Skeletal muscle satellite cell (primary cell): Measurements from ENCODE around the gene THEMIS.
"Not testable (repeated sequence)": the region's sequence is repeated elsewhere in the genome, so short reads cannot be mapped to it uniquely, and the experiment has no call there.

ENCODE experiments used
- H3K27me3 ChIP-seq: 2 replicates; pipeline ENCODE4 v1.7.0; 2013; ENCODE audit warnings: low read length; ENCODE audit not compliant: control insufficient read depth, insufficient read depth
- H3K36me3 ChIP-seq: 2 replicates; pipeline ENCODE4 v1.7.0; 2013; ENCODE audit warnings: mild to moderate bottlenecking, control low read depth, low read length; ENCODE audit not compliant: insufficient read depth
- H3K4me1 ChIP-seq: 2 replicates; pipeline ENCODE4 v1.7.0; 2013; ENCODE audit warnings: low read length; ENCODE audit not compliant: control insufficient read depth, insufficient read depth
- H3K4me2 ChIP-seq: 2 replicates; pipeline ENCODE4 v1.7.0; 2013; ENCODE audit warnings: mild to moderate bottlenecking, low read length
- H3K4me3 ChIP-seq: 2 replicates; pipeline ENCODE4 v1.7.0; 2013; ENCODE audit warnings: low read length
- H3K9ac ChIP-seq: 2 replicates; pipeline ENCODE4 v1.7.0; 2013; ENCODE audit warnings: mild to moderate bottlenecking, low read depth, low read length, moderate library complexity
- H3K9me3 ChIP-seq: replicated peaks from 2 replicates; pipeline ENCODE4 v1.7.0; 2013; ENCODE audit warnings: mild to moderate bottlenecking, control low read depth, low read length

Gene THEMIS

DNA sequence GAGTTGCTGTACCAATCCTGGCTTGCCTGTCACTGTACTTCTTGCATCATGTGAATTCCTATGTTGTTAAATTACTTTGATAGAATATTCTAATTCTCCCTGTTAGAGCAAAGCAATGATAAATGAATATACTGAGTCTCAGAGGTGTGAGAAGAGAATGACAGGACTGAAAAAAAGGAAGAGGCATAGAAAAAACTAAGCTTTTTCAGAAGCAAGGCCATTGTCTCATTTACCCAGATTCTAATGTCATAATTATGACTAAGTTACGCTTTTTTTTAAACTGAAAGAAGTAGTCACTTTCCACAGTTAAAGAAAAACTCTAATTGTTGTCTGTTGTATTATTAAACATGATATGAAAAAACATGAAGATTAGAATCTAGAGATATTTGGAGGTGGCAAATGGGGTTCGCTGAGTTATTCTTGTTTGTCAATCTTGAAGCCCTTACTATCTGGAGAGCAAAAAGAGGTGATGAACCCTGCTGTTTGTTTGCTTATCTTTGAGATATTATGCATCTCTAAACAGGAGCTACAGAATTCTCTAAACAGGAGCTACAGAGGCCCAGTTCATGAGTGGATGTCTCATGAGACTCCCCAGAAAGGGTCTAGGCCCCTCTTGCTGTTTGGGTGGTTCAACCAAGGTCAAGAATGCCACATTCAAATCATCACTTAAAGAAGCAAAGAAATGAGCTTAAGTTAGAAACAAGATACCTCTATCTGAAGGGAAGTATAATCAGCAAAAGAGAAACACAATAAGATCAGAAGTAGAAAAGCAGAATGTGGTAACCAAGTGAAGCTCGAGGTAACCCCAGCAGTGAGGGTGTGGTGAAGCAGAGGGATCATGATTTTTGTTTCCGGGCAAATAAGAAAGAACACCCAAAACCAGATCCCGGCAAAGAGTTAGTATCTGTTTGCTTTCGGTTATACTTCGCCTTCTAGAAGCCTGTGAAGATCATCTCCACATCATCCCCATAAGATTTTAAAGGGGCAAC, 33.3 kb upstream of the THEMIS start:
- Histone ChIP-seq H3K4me1 (peaks cover 18% of the 10 kb centered on the region), H3K4me3 (no peak overlapping the region), H3K36me3 (no peaks in the 10 kb centered on the region), H3K27me3 (no peaks in the 10 kb centered on the region), H3K4me2 (no peak overlapping the region), H3K9me3 (no peaks in the 10 kb centered on the region), H3K9ac (no peak overlapping the region)

- H3K27me3 ChIP-seq, result no peaks in the 10 kb centered on the region
- H3K9me3 ChIP-seq, result no peaks in the 10 kb centered on the region
- no peak overlapping the region for H3K9ac ChIP-seq
- H3K36me3 ChIP-seq, result no peaks in the 10 kb centered on the region
- no peak overlapping the region for H3K4me2 ChIP-seq
- peaks cover 10% of the 10 kb centered on the region for H3K4me1 ChIP-seq
- no peak overlapping the region for H3K4me3 ChIP-seq
Observed at GRCh38 chr6:127933137-127933536, 32.3 kb upstream of the THEMIS start.

DNA sequence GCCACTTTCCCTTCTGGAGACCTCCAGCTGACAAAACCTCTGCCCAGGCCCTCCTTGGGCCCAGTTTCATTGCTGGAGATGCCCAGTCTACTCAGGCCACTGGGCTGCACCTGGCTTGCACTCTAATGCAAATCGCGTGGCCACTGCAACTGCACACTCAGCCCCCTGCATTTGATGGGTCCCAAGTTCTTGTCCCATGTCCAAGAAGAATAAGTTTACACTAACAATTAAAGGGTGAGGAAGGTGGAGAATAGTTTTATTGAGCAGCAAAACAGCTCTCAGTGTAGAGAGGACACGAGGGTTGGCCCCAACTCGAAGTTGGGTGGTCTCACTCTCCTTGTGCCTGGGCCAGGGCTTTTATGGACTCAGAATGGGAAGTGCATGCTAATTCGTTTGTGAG, 31.9 kb upstream of the THEMIS start:
- no peak overlapping the region for H3K4me3 ChIP-seq
- no peak overlapping the region for H3K4me2 ChIP-seq
- no peaks in the 10 kb centered on the region for H3K27me3 ChIP-seq
- H3K9me3 ChIP-seq, result no peaks in the 10 kb centered on the region
- no peak overlapping the region for H3K9ac ChIP-seq
- peaks cover 5% of the 10 kb centered on the region for H3K4me1 ChIP-seq
- H3K36me3 ChIP-seq, result no peaks in the 10 kb centered on the region

DNA sequence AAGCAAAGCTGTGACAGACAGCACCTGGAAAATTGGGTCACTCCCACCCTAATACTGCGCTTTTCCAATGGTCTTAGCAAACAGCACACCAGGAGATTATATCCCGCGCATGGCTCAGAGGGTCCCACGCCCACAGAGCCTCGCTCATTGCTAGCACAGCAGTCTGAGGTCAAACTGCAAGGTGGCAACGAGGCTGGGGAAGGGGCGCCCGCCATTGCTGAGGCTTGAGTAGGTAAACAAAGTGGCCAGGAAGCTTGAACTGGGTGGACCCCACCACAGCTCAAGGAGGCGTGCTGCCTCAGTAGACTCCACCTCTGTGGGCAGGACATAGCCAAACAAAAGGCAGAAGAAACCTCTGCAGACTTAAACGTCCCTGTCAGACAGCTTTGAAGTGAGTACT, 25.6 kb upstream of the THEMIS start:
- not testable (repeated sequence) for H3K4me2 ChIP-seq, H3K4me3 ChIP-seq, H3K27me3 ChIP-seq, H3K36me3 ChIP-seq, H3K9ac ChIP-seq, H3K9me3 ChIP-seq, H3K4me1 ChIP-seq

DNA sequence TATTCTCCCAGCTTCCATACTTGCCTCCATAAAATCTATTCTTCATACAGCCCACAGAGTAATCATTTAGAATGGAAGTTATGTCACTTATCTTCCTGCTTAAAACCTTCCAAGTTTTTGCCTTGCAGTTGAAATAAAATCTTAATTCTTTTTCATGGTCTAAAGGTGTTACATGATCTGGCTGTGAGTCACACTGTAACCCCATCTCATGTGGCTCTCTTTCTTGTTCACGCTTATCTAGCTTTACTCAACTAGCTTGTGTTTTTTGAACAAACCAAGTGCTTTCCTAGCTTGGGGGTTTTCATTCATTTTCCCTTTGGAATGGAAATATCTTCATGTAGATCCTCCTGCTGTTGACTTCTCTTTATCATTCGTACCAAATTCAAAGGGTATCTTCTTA, 23.6 kb upstream of the THEMIS start:
- Histone ChIP-seq H3K9ac (no peak overlapping the region), H3K4me1 (no peaks in the 10 kb centered on the region), H3K4me3 (no peak overlapping the region), H3K27me3 (no peaks in the 10 kb centered on the region), H3K36me3 (no peaks in the 10 kb centered on the region), H3K4me2 (no peak overlapping the region), H3K9me3 (no peaks in the 10 kb centered on the region)

DNA sequence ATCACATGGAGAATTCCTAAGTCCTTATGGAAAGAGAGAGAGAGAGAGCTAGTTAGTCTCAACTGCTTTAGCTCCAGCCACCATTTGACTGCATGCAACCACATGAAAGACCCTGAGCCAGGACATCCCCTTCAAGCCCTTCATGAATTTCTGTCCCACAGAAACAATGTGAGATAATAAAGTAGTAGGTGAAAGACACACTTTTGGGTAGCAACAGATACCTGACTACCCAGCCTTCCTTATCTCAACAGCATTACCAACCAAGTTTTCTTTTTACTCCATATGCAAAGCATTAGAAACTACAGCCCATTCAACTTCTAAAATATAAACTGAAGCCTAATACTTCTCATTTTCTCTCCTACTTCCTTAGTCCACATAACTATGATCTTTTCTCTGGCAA, 23.2 kb upstream of the THEMIS start:
- H3K9me3 ChIP-seq, result no peaks in the 10 kb centered on the region
- H3K36me3 ChIP-seq, result no peaks in the 10 kb centered on the region
- H3K4me1 ChIP-seq, result no peaks in the 10 kb centered on the region
- H3K4me3 ChIP-seq, result no peak overlapping the region
- no peak overlapping the region for H3K4me2 ChIP-seq
- no peaks in the 10 kb centered on the region for H3K27me3 ChIP-seq
- no peak overlapping the region for H3K9ac ChIP-seq

DNA sequence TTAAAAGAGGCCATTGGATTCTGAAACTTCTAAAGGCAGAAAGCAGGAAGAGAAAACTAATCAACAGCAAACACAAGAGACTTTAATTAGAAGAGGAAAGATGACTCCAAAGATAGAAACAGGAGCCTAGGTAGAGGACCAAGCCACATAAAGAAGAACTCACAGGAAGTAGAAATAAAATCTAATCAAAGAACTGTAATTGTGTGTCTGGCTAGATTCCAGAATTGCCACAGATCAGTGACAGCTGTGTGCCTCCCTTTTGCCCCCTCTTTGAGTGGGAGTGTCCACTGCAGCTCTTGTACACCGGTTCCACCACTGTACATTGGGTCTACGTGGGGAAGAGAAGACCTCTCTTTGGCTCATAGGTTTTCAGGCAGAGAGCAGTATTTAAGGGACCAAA, 22.3 kb upstream of the THEMIS start:
- Histone ChIP-seq H3K9ac (no peak overlapping the region), H3K4me3 (no peak overlapping the region), H3K36me3 (no peaks in the 10 kb centered on the region), H3K4me1 (no peaks in the 10 kb centered on the region), H3K9me3 (no peaks in the 10 kb centered on the region), H3K27me3 (no peaks in the 10 kb centered on the region), H3K4me2 (no peak overlapping the region)

GRCh38 chr6:127921982-127922381, 21.1 kb upstream of the THEMIS start:
- Histone ChIP-seq H3K9ac (no peak overlapping the region), H3K4me1 (no peaks in the 10 kb centered on the region), H3K36me3 (no peaks in the 10 kb centered on the region), H3K4me3 (no peak overlapping the region), H3K27me3 (no peaks in the 10 kb centered on the region), H3K4me2 (no peak overlapping the region), H3K9me3 (no peaks in the 10 kb centered on the region)

DNA sequence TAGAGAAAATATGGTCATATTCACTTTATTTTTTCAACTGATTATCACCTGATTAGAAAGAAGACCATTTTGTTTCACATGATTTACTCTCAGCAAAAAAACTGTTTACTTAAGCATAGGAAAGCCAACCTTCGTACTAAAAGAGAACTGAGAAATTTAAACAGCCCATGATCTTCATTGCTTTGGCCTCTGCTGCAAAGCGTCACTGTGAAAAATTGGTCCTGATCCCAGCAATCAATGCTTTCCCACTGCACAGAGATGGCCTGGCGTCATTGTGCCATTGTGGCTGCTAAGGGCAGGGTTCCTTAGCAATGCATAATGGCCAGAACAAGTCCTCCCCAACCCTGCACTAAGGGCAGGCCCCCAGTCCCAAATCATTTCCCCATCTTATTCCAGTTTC, 19.9 kb upstream of the THEMIS start:
- H3K4me1 ChIP-seq, result no peaks in the 10 kb centered on the region
- H3K9ac ChIP-seq, result no peak overlapping the region
- no peak overlapping the region for H3K4me2 ChIP-seq
- H3K9me3 ChIP-seq, result no peaks in the 10 kb centered on the region
- no peaks in the 10 kb centered on the region for H3K36me3 ChIP-seq
- no peaks in the 10 kb centered on the region for H3K27me3 ChIP-seq
- no peak overlapping the region for H3K4me3 ChIP-seq

- Histone ChIP-seq H3K4me3 (no peak overlapping the region), H3K4me1 (peaks cover 5% of the 10 kb centered on the region), H3K27me3 (no peaks in the 10 kb centered on the region), H3K36me3 (no peaks in the 10 kb centered on the region), H3K9me3 (no peaks in the 10 kb centered on the region), H3K4me2 (no peak overlapping the region), H3K9ac (no peak overlapping the region)
Observed at GRCh38 chr6:127918506-127919427, 17.9 kb upstream of the THEMIS start.

GRCh38 chr6:127917766-127918165, 16.9 kb upstream of the THEMIS start:
- H3K4me3 ChIP-seq, result no peak overlapping the region

More at GRCh38 chr6:127917766-127918165, 16.9 kb upstream of the THEMIS start:
- H3K9me3 ChIP-seq, result no peaks in the 10 kb centered on the region
- no peak overlapping the region for H3K4me2 ChIP-seq
- H3K4me1 ChIP-seq, result peaks cover 5% of the 10 kb centered on the region
- no peaks in the 10 kb centered on the region for H3K27me3 ChIP-seq
- no peaks in the 10 kb centered on the region for H3K36me3 ChIP-seq
- no peak overlapping the region for H3K9ac ChIP-seq
